ENCODE data around the gene PADI4. TPM values are rescaled to one million over a fixed set of nuclear protein-coding genes. Genes with fewer than 3 reads are reported as not detected.
"Not testable (repeated sequence)": the region's sequence is repeated elsewhere in the genome, so short reads cannot be mapped to it uniquely, and the experiment has no call there.

PADI4 gene
- total and polyA plus RNA-seq, 2 of the 4 experiments (the other 2 are of a cell fraction): not detected

- H3K79me1 ChIP-seq (ENCODE audit: low read depth in 1 of 2, low read length in 2 of 2); intact Hi-C loops (cut with micrococcal nuclease); H3K36me3 ChIP-seq (ENCODE audit: control insufficient read depth, insufficient read depth, low read length); H3K27ac ChIP-seq (ENCODE audit: insufficient read depth, low read length); H3K9me1 ChIP-seq (ENCODE audit: insufficient read depth, low read length); POLR2A ChIA-PET (ENCODE audit: unreplicated experiment); H4K8ac ChIP-seq (ENCODE audit: low read depth in 2 of 2, low read length in 2 of 2); H2BK5ac ChIP-seq (ENCODE audit: low read depth, low read length, poor library complexity, severe bottlenecking); in situ Hi-C loops (cut with MboI; ENCODE audit: low sequenced_read_pairs); H3K9ac ChIP-seq (ENCODE audit: low read depth, low read length); H4K91ac ChIP-seq (ENCODE audit: insufficient read depth, low read depth, low read length); H2AFZ ChIP-seq (replicated peaks; ENCODE audit: low read length, poor library complexity); H3K18ac ChIP-seq (ENCODE audit: low read depth, low read length); H4K5ac ChIP-seq (ENCODE audit: low read depth, low read length); H3K14ac ChIP-seq (replicated peaks; ENCODE audit: low read depth, low read length); H3K27me3 ChIP-seq (ENCODE audit: control insufficient read depth, insufficient read depth, low read length); BruUV-seq (replicated peaks); H3K4me2 ChIP-seq (ENCODE audit: low read depth, low read length); H3K56ac ChIP-seq (ENCODE audit: extremely low read depth, insufficient read depth, low read length); H3K9me3 ChIP-seq (ENCODE audit: control insufficient read depth, insufficient read depth, low read length); dilution Hi-C loops (cut with HindIII; ENCODE audit: low sequenced_read_pairs, unreplicated experiment); H4K20me1 ChIP-seq (ENCODE audit: insufficient read depth, low read length); H2AK5ac ChIP-seq (ENCODE audit: low read depth, low read length); H2BK15ac ChIP-seq (ENCODE audit: low read depth, low read length); H2AK9ac ChIP-seq (replicated peaks; ENCODE audit: low read depth, low read length, poor library complexity); H3K4ac ChIP-seq (ENCODE audit: low read depth, low read length); H2BK20ac ChIP-seq (ENCODE audit: low read depth, low read length); H3K4me3 ChIP-seq (ENCODE audit: insufficient read depth, low read depth, low read length); H3K4me1 ChIP-seq (ENCODE audit: control insufficient read depth, insufficient read depth, low read length); H3K23ac ChIP-seq (ENCODE audit: low read depth, low read length); H2BK120ac ChIP-seq (ENCODE audit: low read depth, low read length); DNase-seq; ATAC-seq (ENCODE audit: low read depth): not testable (repeated sequence)
- WGBS, 2 experiments (ENCODE audit: extremely low coverage in 2 of 2, insufficient read length in 1 of 2): 83% methylated on average over 4 of the region's 5 CpGs; no CpG with 5 or more reads in 1 of the 2 experiments
- CTCF ChIA-PET: interaction anchor here (1.3 to 1.7 kb wide), 2 partner anchors 9 to 219 kb away, joined by 3 to 4 read pairs; no protein-coding TSS in a partner anchor
Observed at GRCh38 chr1:17345506-17345905, 37.5 kb downstream of the PADI4 start.

Measured in IMR-90 (cell line).